Sigmoid colon (tissue), 7 donors: ENCODE results near the gene OLAH. TPM values are rescaled to one million over a fixed set of nuclear protein-coding genes. Genes with fewer than 3 reads are reported as not detected.
A peak's percentile ranks its signal among the peaks of the same experiment; 100 is the strongest.

ENCODE experiments used
- DNase-seq: peaks from one replicate; pipeline ENCODE4 v3.0.0-alpha.2; 2019
- H3K27ac ChIP-seq, 4 donors: fragments of 200-600 bp; sonication (generic); one replicate each; pipeline ENCODE4 v1.5.1; 2016 to 2019; ENCODE audit warnings: mild to moderate bottlenecking in 1 of 4
- H3K27me3 ChIP-seq, 3 donors: fragments of 200-600 bp; sonication (generic); one replicate each; pipeline ENCODE4 v1.5.1; 2019; ENCODE audit warnings: mild to moderate bottlenecking in 1 of 3
- H3K36me3 ChIP-seq, 4 donors: fragments of 200-600 bp; sonication (generic); one replicate each; pipeline ENCODE4 v1.5.1; 2016 to 2019
- H3K4me1 ChIP-seq, 4 donors: fragments of 200-600 bp; sonication (generic); one replicate each; pipeline ENCODE4 v1.5.1; 2017 to 2019
- H3K4me3 ChIP-seq, 4 donors: fragments of 200-600 bp; sonication (generic); one replicate each; pipeline ENCODE4 v1.5.1; 2017 to 2019; ENCODE audit warnings: mild to moderate bottlenecking in 2 of 4, moderate library complexity in 1 of 4
- H3K9me3 ChIP-seq, 4 donors: fragments of 200-600 bp in 3 of 4; sonication (generic) in 3 of 4; one replicate each; pipeline versions ENCODE4 v1.5.1 to v1.6.1; 2013 to 2019
- EP300 ChIP-seq, 4 donors: sonication (generic); formaldehyde crosslinking; IDR thresholded peaks; one replicate each; pipeline ENCODE4 v1.6.1; 2017; ENCODE audit warnings: antibody characterized with exemption in 4 of 4
- POLR2A ChIP-seq, 2 donors: fragments of 450-650 bp; IDR thresholded peaks; one replicate each; pipeline ENCODE4 v1.6.1; 2016; ENCODE audit warnings: antibody characterized with exemption in 2 of 2, mild to moderate bottlenecking in 2 of 2, moderate library complexity in 2 of 2
- POLR2AphosphoS5 ChIP-seq, 4 donors: sonication (generic); formaldehyde crosslinking; IDR thresholded peaks; one replicate each; pipeline ENCODE4 v1.6.1; 2017; ENCODE audit warnings: antibody characterized with exemption in 4 of 4
- WGBS, 2 donors: extraction: QIAGEN DNeasy Blood & Tissue Kit; methylation state at CpG; one replicate each; pipeline ENCODE4 v1.1.7; 2013; 5-methylcytosine and 5-hydroxymethylcytosine counted together
- intact Hi-C: fragments of 100-400 bp; cut with DNase I; formaldehyde crosslinking; loops from one replicate; pipeline ENCODE4 v1.15.1; 2023
- polyA plus RNA-seq, 3 donors: library from polyadenylated mRNA; stranded (reverse); fragments of 200-250 nt; gene quantifications; one replicate each; pipeline ENCODE4 v1.2.3, GENCODE V29; 2013
- total RNA-seq, 4 donors: library from RNA; depleted of rRNA; stranded (reverse); fragments of >200 nt; gene quantifications; one replicate each; pipeline ENCODE4 v1.1.0, GENCODE V29; 2016
- TF ChIP-seq, protein P1 (sequence below), 4 experiments: fragments of 450-650 bp in 3 of 4; fragments of 200-600 bp in 1 of 4; IDR thresholded peaks; one replicate each; pipeline ENCODE4 v1.5.1; 2016 to 2019; ENCODE audit warnings: antibody characterized with exemption in 4 of 4, mild to moderate bottlenecking in 3 of 4, moderate library complexity in 2 of 4
- donor health status: healthy with polysubstance abuse.
- donor health status: Bipolar disorder and iron deficiency.
- donor health status: healthy.

The OLAH gene
- total and polyA plus RNA-seq, 7 donors: 0.49 to 0.71 (median 0.63) TPM; not detected in 4

DNA sequence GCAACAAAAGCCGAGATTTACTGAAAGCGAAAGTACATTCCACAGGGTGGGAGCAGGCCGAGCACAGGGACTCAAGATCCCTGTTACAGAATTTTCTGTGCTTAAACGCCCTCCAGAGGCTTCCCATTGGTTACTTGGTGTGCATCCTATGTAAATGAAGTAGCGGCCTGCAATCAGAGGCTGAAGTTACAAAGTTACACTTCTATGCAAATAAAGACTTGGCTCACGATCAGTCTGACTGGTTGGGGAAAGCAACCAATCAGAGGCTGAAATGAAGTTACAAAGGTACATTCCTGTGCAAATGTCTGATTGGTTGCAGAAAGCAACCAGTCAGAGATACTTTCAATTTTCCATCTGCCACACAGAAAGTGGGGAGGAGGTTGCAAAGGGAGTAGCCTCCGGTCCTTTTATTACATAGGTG lies 40.8 kb downstream of the OLAH start:
- Histone ChIP-seq H3K9me3 (no peaks in the 10 kb centered on the region), H3K36me3 (no peaks in the 10 kb centered on the region), H3K27ac (peak overlapping the region; percentile 23 to 52 (median 32)), H3K27me3 (no peaks in the 10 kb centered on the region), H3K4me3 (peak overlapping the region; percentile 22 to 49 (median 47)), H3K4me1 (peaks cover 0 to 19% (median 16%) of the 10 kb centered on the region in 4 donors)
- intact Hi-C loops: no loop called here
- WGBS, 2 donors: 21 to 53% methylated on average over 7 of the region's 7 CpGs
- DNase-seq: no peak
- peak in 1 of 4 donors; percentile 20 for TF ChIP-seq POLR2AphosphoS5 (IDR thresholded peaks at IDR 0.05)
- no peak for TF ChIP-seq EP300 (IDR thresholded peaks at IDR 0.05)

- H3K9me3 ChIP-seq: no peaks in the 10 kb centered on the region
- H3K4me3 ChIP-seq: peak within 1 kb of the TSS; percentile 30 to 57 (median 52)
- TF ChIP-seq, protein P1, sequence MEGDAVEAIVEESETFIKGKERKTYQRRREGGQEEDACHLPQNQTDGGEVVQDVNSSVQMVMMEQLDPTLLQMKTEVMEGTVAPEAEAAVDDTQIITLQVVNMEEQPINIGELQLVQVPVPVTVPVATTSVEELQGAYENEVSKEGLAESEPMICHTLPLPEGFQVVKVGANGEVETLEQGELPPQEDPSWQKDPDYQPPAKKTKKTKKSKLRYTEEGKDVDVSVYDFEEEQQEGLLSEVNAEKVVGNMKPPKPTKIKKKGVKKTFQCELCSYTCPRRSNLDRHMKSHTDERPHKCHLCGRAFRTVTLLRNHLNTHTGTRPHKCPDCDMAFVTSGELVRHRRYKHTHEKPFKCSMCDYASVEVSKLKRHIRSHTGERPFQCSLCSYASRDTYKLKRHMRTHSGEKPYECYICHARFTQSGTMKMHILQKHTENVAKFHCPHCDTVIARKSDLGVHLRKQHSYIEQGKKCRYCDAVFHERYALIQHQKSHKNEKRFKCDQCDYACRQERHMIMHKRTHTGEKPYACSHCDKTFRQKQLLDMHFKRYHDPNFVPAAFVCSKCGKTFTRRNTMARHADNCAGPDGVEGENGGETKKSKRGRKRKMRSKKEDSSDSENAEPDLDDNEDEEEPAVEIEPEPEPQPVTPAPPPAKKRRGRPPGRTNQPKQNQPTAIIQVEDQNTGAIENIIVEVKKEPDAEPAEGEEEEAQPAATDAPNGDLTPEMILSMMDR (IDR thresholded peaks at IDR 0.05): peak; percentile 19 to 68 (median 53)
- TF ChIP-seq POLR2AphosphoS5 (IDR thresholded peaks at IDR 0.05): no peak
- DNase-seq: peak; percentile 85
- H3K27ac ChIP-seq: no peak within 1 kb of the TSS
- WGBS, 2 donors: 7% methylated on average over 63 of the region's 63 CpGs
- H3K27me3 ChIP-seq: peaks cover 0 to 6% (median 0%) of the 10 kb centered on the region in 3 donors
- intact Hi-C loops: loop anchor here (5.0 kb wide), 1 partner anchor 486 kb away; no protein-coding TSS in a partner anchor
- H3K36me3 ChIP-seq: no peaks in the 10 kb centered on the region
- H3K4me1 ChIP-seq: peaks cover 0 to 19% (median 14%) of the 10 kb centered on the region in 4 donors
Observed at GRCh38 chr10:15088428-15089261, 44.9 kb downstream of the OLAH start, which contains the start of gene ACBD7. Gene ACBD7 (minus strand): TSS chr10:15088776. CDS start chr10:15088728, 48 bp downstream.

- peaks cover 0 to 15% (median 9%) of the 10 kb centered on the region in 4 donors for H3K4me1 ChIP-seq
- H3K4me3 ChIP-seq: no peak overlapping the region
- TF ChIP-seq EP300 (IDR thresholded peaks at IDR 0.05): no peak
- no peak for TF ChIP-seq POLR2AphosphoS5 (IDR thresholded peaks at IDR 0.05)
- no peak for TF ChIP-seq POLR2A (IDR thresholded peaks at IDR 0.05)
- TF ChIP-seq, protein P1 (IDR thresholded peaks at IDR 0.05): no peak
- no peaks in the 10 kb centered on the region for H3K36me3 ChIP-seq
- H3K27ac ChIP-seq: no peak overlapping the region
- peaks cover 0 to 6% (median 0%) of the 10 kb centered on the region in 3 donors for H3K27me3 ChIP-seq
- WGBS, 2 donors: 84 to 90% methylated on average over 5 of the region's 5 CpGs
- H3K9me3 ChIP-seq: no peaks in the 10 kb centered on the region
- intact Hi-C loops: loop anchor here (10.0 kb wide), 1 partner anchor 1723 kb away; the partner anchor contains the start of gene RSU1
- no peak for DNase-seq
Observed at GRCh38 chr10:15091418-15091817, 47.7 kb downstream of the OLAH start.

- H3K4me1 ChIP-seq: peaks cover 0 to 20% (median 15%) of the 10 kb centered on the region in 4 donors
- H3K27ac ChIP-seq: no peak overlapping the region
- peaks cover 0 to 6% (median 0%) of the 10 kb centered on the region in 3 donors for H3K27me3 ChIP-seq
- no peak overlapping the region for H3K4me3 ChIP-seq
- intact Hi-C loops: loop anchor here (10.0 kb wide), 1 partner anchor 1722 kb away; the partner anchor contains the start of gene RSU1
- no peaks in the 10 kb centered on the region for H3K36me3 ChIP-seq
- TF ChIP-seq EP300 (IDR thresholded peaks at IDR 0.05): no peak
- TF ChIP-seq POLR2A (IDR thresholded peaks at IDR 0.05): no peak
- TF ChIP-seq POLR2AphosphoS5 (IDR thresholded peaks at IDR 0.05): no peak
- TF ChIP-seq, protein P1 (IDR thresholded peaks at IDR 0.05): no peak
- DNase-seq: no peak
- H3K9me3 ChIP-seq: no peaks in the 10 kb centered on the region
- WGBS, 2 donors: 92 to 95% methylated on average over 16 of the region's 16 CpGs
Observed at GRCh38 chr10:15092855-15093408, 49.2 kb downstream of the OLAH start.

DNA sequence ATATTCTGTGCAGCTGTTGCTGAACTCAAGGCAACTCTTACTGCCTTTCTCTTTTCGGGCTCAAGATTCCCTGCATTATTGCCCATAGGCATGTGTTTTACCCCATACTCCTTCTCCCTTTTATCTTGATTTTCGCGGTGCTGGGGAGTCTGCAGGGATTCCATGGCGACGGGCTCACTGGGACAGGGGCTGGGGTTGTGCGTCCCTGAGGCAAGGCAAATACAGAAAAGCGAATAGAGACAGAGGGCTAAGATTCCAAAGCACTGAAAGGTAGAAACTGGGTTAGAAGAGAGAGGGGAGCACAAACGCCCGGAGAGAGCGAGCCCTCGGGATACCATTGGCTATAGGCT lies 52.9 kb downstream of the OLAH start:
- H3K27ac ChIP-seq: peak overlapping the region; percentile 87 to 95 (median 91)
- intact Hi-C loops: loop anchor here (2.0 to 10.0 kb wide), 4 partner anchors 72 to 1718 kb away; partner anchors contain the start of genes MEIG1, NMT2, RSU1 and SUV39H2
- H3K9me3 ChIP-seq: no peaks in the 10 kb centered on the region
- H3K36me3 ChIP-seq: peaks cover 0 to 2% (median 0%) of the 10 kb centered on the region in 4 donors
- 0% methylated on average over 11 of the region's 11 CpGs for WGBS, 2 donors
- H3K4me1 ChIP-seq: peaks cover 0 to 32% (median 28%) of the 10 kb centered on the region in 4 donors
- no peaks in the 10 kb centered on the region for H3K27me3 ChIP-seq
- peak overlapping the region; percentile 64 to 84 (median 76) for H3K4me3 ChIP-seq
- DNase-seq: no peak
- TF ChIP-seq, protein P1 (IDR thresholded peaks at IDR 0.05): no peak
- TF ChIP-seq POLR2A (IDR thresholded peaks at IDR 0.05) (no peak), POLR2AphosphoS5 (IDR thresholded peaks at IDR 0.05) (no peak), EP300 (IDR thresholded peaks at IDR 0.05) (no peak)
